ENCODE measurements around the gene FBXL7. TPM values are rescaled to one million over a fixed set of nuclear protein-coding genes. Genes with fewer than 3 reads are reported as not detected.

The FBXL7 gene
- total and polyA plus RNA-seq, 2 experiments from 2014 or later, result 4.5 to 15.2 TPM

- TF ChIP-seq CTCF (conservative IDR thresholded peaks at IDR 0.05; ENCODE audit: low read depth in 2 of 2) (no peak), POLR2AphosphoS5 (IDR thresholded peaks at IDR 0.05; ENCODE audit: low read depth) (no peak)
These were observed 66.3 kb downstream of the FBXL7 start (continued) for GRCh38 chr5:15566306-15566705.

GRCh38 chr5:15566789-15567188 lies 66.8 kb downstream of the FBXL7 start:
- Mint-ChIP-seq H3K27ac (no peak overlapping the region), H3K36me3 (ENCODE audit: low read depth) (no peaks in the 10 kb centered on the region; the same call in 2 of the 3 replicates), H3K27me3 (ENCODE audit: insufficient read depth, low read depth, poor library complexity) (peaks cover 8% of the 10 kb centered on the region), H3K9me3 (no peaks in the 10 kb centered on the region; the same call in 2 of the 3 replicates), H3K4me3 (no peak overlapping the region), H3K4me1 (peaks cover 17% of the 10 kb centered on the region)
- H3K4me3 ChIP-seq, result no peak overlapping the region
- H4K20me1 ChIP-seq (replicated peaks; ENCODE audit: insufficient read depth), result no peaks in the 10 kb centered on the region
- no peak overlapping the region for H3K4me2 ChIP-seq
- ATAC-seq (no peak), DNase-seq (ENCODE audit: low spot score) (no peak)
- no peak overlapping the region for H3K27ac ChIP-seq (ENCODE audit: low read depth)
- H3K4me1 ChIP-seq (ENCODE audit: insufficient read depth), result peaks cover 9% of the 10 kb centered on the region; the same call in 1 of the 2 replicates
- peaks cover 17% of the 10 kb centered on the region for H3K79me2 ChIP-seq (replicated peaks; ENCODE audit: insufficient read depth)
- no peak for TF ChIP-seq CREB1 (CRISPR knock-in tag; IDR thresholded peaks at IDR 0.05; ENCODE audit: low read depth)
- TF ChIP-seq ZNF331 (CRISPR knock-in tag; IDR thresholded peaks at IDR 0.05; ENCODE audit: low read depth), result no peak
- no peak for TF ChIP-seq CTCF (conservative IDR thresholded peaks at IDR 0.05; ENCODE audit: low read depth in 2 of 2)
- TF ChIP-seq EZH2phosphoT487 (IDR thresholded peaks at IDR 0.05; ENCODE audit: unreplicated experiment), result no peak
- TF ChIP-seq EZH2 (IDR thresholded peaks at IDR 0.05; ENCODE audit: low read depth, unreplicated experiment), result no peak
- no peak for TF ChIP-seq NANOG (IDR thresholded peaks at IDR 0.05; ENCODE audit: borderline replicate concordance)
- no peak for TF ChIP-seq ZNF114 (CRISPR knock-in tag; IDR thresholded peaks at IDR 0.05)
- TF ChIP-seq STAT1 (IDR thresholded peaks at IDR 0.05; ENCODE audit: unreplicated experiment), result no peak
- no peak for TF ChIP-seq JUNB (IDR thresholded peaks at IDR 0.05; ENCODE audit: unreplicated experiment)
- TF ChIP-seq POLR2AphosphoS5 (IDR thresholded peaks at IDR 0.05; ENCODE audit: low read depth), result no peak
- no peak for TF ChIP-seq ETS1 (IDR thresholded peaks at IDR 0.05)
- H3K36me3 ChIP-seq (ENCODE audit: insufficient read depth), result no peaks in the 10 kb centered on the region
- H3K27me3 ChIP-seq (ENCODE audit: insufficient read depth), result no peaks in the 10 kb centered on the region
- no peaks in the 10 kb centered on the region for H3K9me2 ChIP-seq (ENCODE audit: insufficient read depth)
- no peak overlapping the region for H2AFZ ChIP-seq
- H3F3A ChIP-seq (replicated peaks; ENCODE audit: low read depth), result no peaks in the 10 kb centered on the region
